Kidney (tissue), 14 donors: ENCODE results near the gene ULK4. TPM values are rescaled to one million over a fixed set of nuclear protein-coding genes. Genes with fewer than 3 reads are reported as not detected.
"Not testable (repeated sequence)": the region's sequence is repeated elsewhere in the genome, so short reads cannot be mapped to it uniquely, and the experiment has no call there.

ENCODE experiments used
- DNase-seq, 5 donors: peaks; one replicate each; pipeline ENCODE4 v3.0.0-alpha.2; 2013 to 2020
- FAIRE-seq: peaks from 2 replicates; lab custom pipeline; 2012; peaks lifted over from hg19 to GRCh38; lab: Jason Lieb, UNC
- H3K27ac ChIP-seq, 2 donors: one replicate each; pipeline ENCODE4 v1.7.0; 2013; ENCODE audit warnings: low read depth in 2 of 2, low read length in 2 of 2, inconsistent platforms in 1 of 2
- H3K27me3 ChIP-seq: one replicate; pipeline ENCODE4 v1.7.1; 2013; ENCODE audit warnings: low read length, inconsistent platforms; ENCODE audit not compliant: control insufficient read depth, insufficient read depth
- H3K36me3 ChIP-seq, 3 donors: one replicate each; pipeline versions ENCODE4 v1.7.0 to v1.7.1; 2013; ENCODE audit warnings: low read length in 3 of 3, control low read depth in 1 of 3, inconsistent platforms in 1 of 3; ENCODE audit not compliant: insufficient read depth in 3 of 3, control insufficient read depth in 2 of 3
- H3K4me1 ChIP-seq, 3 donors: one replicate each; pipeline versions ENCODE4 v1.7.0 to v1.7.1; 2013; ENCODE audit warnings: low read length in 3 of 3, inconsistent platforms in 1 of 3, low read depth in 1 of 3; ENCODE audit not compliant: control insufficient read depth in 2 of 3, insufficient read depth in 2 of 3
- H3K4me3 ChIP-seq, 3 donors: one replicate each; pipeline versions ENCODE4 v1.7.0 to v1.8.1; 2013; ENCODE audit warnings: low read length in 3 of 3, control low read depth in 1 of 3, inconsistent platforms in 1 of 3
- H3K9ac ChIP-seq, 3 donors: one replicate each; pipeline versions ENCODE4 v1.7.0 to v1.7.1; 2013; ENCODE audit warnings: low read length in 3 of 3, control low read depth in 1 of 3, inconsistent platforms in 1 of 3
- H3K9me3 ChIP-seq, 3 donors: one replicate each; pipeline versions ENCODE4 v1.7.0 to v1.7.1; 2013; ENCODE audit warnings: low read length in 3 of 3, control low read depth in 1 of 3, inconsistent platforms in 1 of 3; ENCODE audit not compliant: control insufficient read depth in 2 of 3, insufficient read depth in 1 of 3
- intact Hi-C: fragments of 100-400 bp; cut with DNase I; formaldehyde crosslinking; loops from one replicate; pipeline ENCODE4 v1.11.1; 2022
- polyA plus RNA-seq: library from polyadenylated mRNA; stranded (reverse); fragments of 350-450 nt; fragmentation: Illumina TruSeq; extraction: RNeasy Lipid Tissue Mini Kit (QIAGEN cat#74804); gene quantifications from one replicate; pipeline ENCODE4 v1.2.3, GENCODE V29; 2014; ENCODE audit warnings: low read depth, low replicate concordance; ENCODE audit not compliant: insufficient read depth
- total RNA-seq: library from RNA; stranded (reverse); fragmentation: NEBNext Ultra II Directional; extraction: Animal tissue kit (Norgen Biotek cat#: 25700); gene quantifications from one replicate; pipeline ENCODE4 v1.2.1, GENCODE V29; 2021
- TF ChIP-seq, protein P1 (sequence below): IDR thresholded peaks from 3 replicates; pipeline ENCODE4 v1.5.1; 2012; ENCODE audit warnings: mild to moderate bottlenecking, moderate library complexity, borderline replicate concordance; ENCODE audit not compliant: insufficient read depth; ENCODE audit errors: extremely low read depth
- donor health status: control.
- donor health status: control.
- donor health status: control.
- donor health status: control.
- donor health status: control.
- donor health status: DM: yes; HTN: yes; CAD: no.
- donor health status: Normal renal cell carcinoma (clear cell type).

The ULK4 gene
- total and polyA plus RNA-seq, 2 donors from 2014 or later, result 4.6 to 20.5 TPM

GRCh38 chr3:41290306-41290705 is 671.6 kb downstream of the ULK4 start:
- FAIRE-seq (no peak), DNase-seq (no peak)
- Histone ChIP-seq H3K27me3 (no peaks in the 10 kb centered on the region), H3K4me1 (no peaks in the 10 kb centered on the region), H3K9ac (no peak overlapping the region), H3K9me3 (no peaks in the 10 kb centered on the region), H3K4me3 (no peak overlapping the region), H3K27ac (no peak overlapping the region), H3K36me3 (no peaks in the 10 kb centered on the region)
- intact Hi-C loops, result no loop called here
- TF ChIP-seq, protein P1, sequence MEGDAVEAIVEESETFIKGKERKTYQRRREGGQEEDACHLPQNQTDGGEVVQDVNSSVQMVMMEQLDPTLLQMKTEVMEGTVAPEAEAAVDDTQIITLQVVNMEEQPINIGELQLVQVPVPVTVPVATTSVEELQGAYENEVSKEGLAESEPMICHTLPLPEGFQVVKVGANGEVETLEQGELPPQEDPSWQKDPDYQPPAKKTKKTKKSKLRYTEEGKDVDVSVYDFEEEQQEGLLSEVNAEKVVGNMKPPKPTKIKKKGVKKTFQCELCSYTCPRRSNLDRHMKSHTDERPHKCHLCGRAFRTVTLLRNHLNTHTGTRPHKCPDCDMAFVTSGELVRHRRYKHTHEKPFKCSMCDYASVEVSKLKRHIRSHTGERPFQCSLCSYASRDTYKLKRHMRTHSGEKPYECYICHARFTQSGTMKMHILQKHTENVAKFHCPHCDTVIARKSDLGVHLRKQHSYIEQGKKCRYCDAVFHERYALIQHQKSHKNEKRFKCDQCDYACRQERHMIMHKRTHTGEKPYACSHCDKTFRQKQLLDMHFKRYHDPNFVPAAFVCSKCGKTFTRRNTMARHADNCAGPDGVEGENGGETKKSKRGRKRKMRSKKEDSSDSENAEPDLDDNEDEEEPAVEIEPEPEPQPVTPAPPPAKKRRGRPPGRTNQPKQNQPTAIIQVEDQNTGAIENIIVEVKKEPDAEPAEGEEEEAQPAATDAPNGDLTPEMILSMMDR, result no peak

DNA sequence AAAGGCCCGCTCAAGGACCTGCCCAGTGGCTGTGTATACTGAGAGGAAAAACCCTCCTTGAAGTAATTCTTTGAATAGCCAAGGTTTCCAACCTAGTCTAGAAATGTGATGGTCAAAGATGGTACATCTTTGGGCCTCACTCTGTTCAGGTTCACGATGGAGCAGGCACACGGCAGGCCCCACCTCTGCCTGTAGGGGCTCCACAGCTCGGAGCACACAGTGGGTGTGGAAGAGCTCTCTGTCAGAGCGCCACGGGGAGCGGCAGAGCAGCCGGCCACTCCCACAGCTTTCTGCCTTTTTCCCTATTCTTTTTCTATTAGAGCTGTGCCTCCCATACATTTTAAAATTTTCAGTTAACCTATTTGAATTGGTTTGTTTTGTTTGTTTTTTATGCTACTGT is 673.1 kb downstream of the ULK4 start:
- Histone ChIP-seq H3K4me3 (no peak overlapping the region), H3K27ac (no peak overlapping the region), H3K27me3 (no peaks in the 10 kb centered on the region), H3K4me1 (no peaks in the 10 kb centered on the region), H3K9ac (no peak overlapping the region), H3K36me3 (no peaks in the 10 kb centered on the region), H3K9me3 (no peaks in the 10 kb centered on the region)
- no peak for FAIRE-seq
- TF ChIP-seq, protein P1, result no peak
- no peak for DNase-seq
- intact Hi-C loops, result no loop called here

DNA sequence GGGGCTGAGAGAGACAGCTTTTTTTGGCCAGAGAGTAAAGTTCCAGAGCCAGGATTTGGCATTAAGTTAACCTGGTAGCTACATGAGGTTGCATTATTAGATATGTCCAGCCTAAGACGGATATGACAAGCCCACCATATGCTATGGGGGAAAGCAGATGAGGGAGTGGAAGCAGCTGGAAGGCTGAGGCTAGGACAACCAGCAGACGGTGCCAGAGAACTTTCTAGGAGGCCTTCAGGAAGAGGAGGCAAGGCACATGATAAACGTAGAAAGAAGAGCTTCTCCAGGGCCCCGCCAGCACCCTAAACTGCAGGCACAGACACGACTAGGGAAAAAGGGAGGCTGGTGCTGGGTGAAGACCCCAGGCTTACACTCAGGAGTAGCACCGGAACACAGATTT is 675.6 kb downstream of the ULK4 start:
- Histone ChIP-seq H3K9me3 (no peaks in the 10 kb centered on the region), H3K27me3 (no peaks in the 10 kb centered on the region), H3K27ac (no peak overlapping the region), H3K9ac (no peak overlapping the region), H3K4me1 (no peaks in the 10 kb centered on the region), H3K36me3 (no peaks in the 10 kb centered on the region), H3K4me3 (no peak overlapping the region)
- intact Hi-C loops, result no loop called here
- TF ChIP-seq, protein P1, result no peak
- FAIRE-seq (no peak), DNase-seq (no peak)

GRCh38 chr3:41284934-41285333 is 677.0 kb downstream of the ULK4 start:
- H3K9ac ChIP-seq, H3K4me1 ChIP-seq, DNase-seq, H3K27me3 ChIP-seq, FAIRE-seq, H3K9me3 ChIP-seq, H3K36me3 ChIP-seq, H3K4me3 ChIP-seq, H3K27ac ChIP-seq, intact Hi-C loops: not testable (repeated sequence)
